Stimulated activated CD4-positive, alpha-beta T cell treated with anti-CD3 and anti-CD28 coated beads, Interleukin-15, amount 100 ng/mL, for 1 hour (primary cell): Measurements from ENCODE around the gene WNT9A.
A peak's percentile ranks its signal among the peaks of the same experiment; 100 is the strongest.

Experiments
- DNase-seq, 2 donors: peaks; one replicate each; pipeline ENCODE4 v3.0.0-alpha.2; 2020; ENCODE audit warnings: low read depth in 1 of 2, low spot score in 1 of 2

The WNT9A gene

GRCh38 chr1:227954163-227954850, 6.6 kb upstream of the WNT9A start:
- DNase-seq: no peak

GRCh38 chr1:227953022-227953412, 5.3 kb upstream of the WNT9A start:
- DNase-seq: no peak

- no peak for DNase-seq
Observed at GRCh38 chr1:227952374-227953021, 4.8 kb upstream of the WNT9A start.

GRCh38 chr1:227951624-227952373, 4.1 kb upstream of the WNT9A start:
- no peak for DNase-seq

GRCh38 chr1:227950735-227951346, 3.1 kb upstream of the WNT9A start:
- DNase-seq: no peak

GRCh38 chr1:227949954-227950734, 2.4 kb upstream of the WNT9A start:
- DNase-seq: no peak

GRCh38 chr1:227949341-227949921, 1.7 kb upstream of the WNT9A start:
- DNase-seq: no peak

- no peak for DNase-seq
Observed at GRCh38 chr1:227948493-227949260, 945 bp upstream of the WNT9A start.

- DNase-seq: no peak
Observed at GRCh38 chr1:227947386-227947675, 401 bp downstream of the WNT9A start.

- DNase-seq: peak in 1 of 2 donors; percentile 37
Observed at GRCh38 chr1:227946624-227947385, 927 bp downstream of the WNT9A start.

GRCh38 chr1:227945891-227946623, 1.7 kb downstream of the WNT9A start:
- no peak for DNase-seq

GRCh38 chr1:227944931-227945890, 2.5 kb downstream of the WNT9A start:
- no peak for DNase-seq

- DNase-seq: no peak
Observed at GRCh38 chr1:227944090-227944930, 3.4 kb downstream of the WNT9A start.

- DNase-seq: no peak
Observed at GRCh38 chr1:227943381-227944089, 4.2 kb downstream of the WNT9A start.

- no peak for DNase-seq
Observed at GRCh38 chr1:227942716-227943261, 4.9 kb downstream of the WNT9A start.
